Smooth muscle cell (in vitro differentiated cells): ENCODE results near the gene ATF7. TPM values are rescaled to one million over a fixed set of nuclear protein-coding genes. Genes with fewer than 3 reads are reported as not detected.

Source experiments
- DNase-seq: peaks from one replicate; lab custom pipeline; 2025; ENCODE audit not compliant: unreplicated experiment; lab: John Stamatoyannopoulos, UW
- H2AFZ ChIP-seq: fragments of 200-600 bp; sonication (generic); 2 replicates; pipeline ENCODE4 v1.6.0; 2016; ENCODE audit warnings: antibody characterized with exemption, low read depth, mild to moderate bottlenecking
- H3F3A ChIP-seq: fragments of 200-600 bp; sonication (generic); 2 replicates; pipeline ENCODE4 v1.6.0; 2017; ENCODE audit warnings: antibody characterized with exemption, low read depth
- H3K27ac ChIP-seq: fragments of 200-600 bp; sonication (generic); 2 replicates; pipeline ENCODE4 v1.5.1; 2016; ENCODE audit warnings: low read depth, mild to moderate bottlenecking
- H3K27me3 ChIP-seq: fragments of 200-600 bp; sonication (generic); 2 replicates; pipeline ENCODE4 v1.6.1; 2016; ENCODE audit warnings: low read depth, mild to moderate bottlenecking
- H3K36me3 ChIP-seq: fragments of 200-600 bp; sonication (generic); 2 replicates; pipeline ENCODE4 v1.5.1; 2016; ENCODE audit warnings: low read depth
- H3K4me1 ChIP-seq: fragments of 200-600 bp; sonication (generic); 2 replicates; pipeline ENCODE4 v1.5.1; 2016; ENCODE audit warnings: low read depth
- H3K4me2 ChIP-seq: fragments of 200-600 bp; sonication (generic); 2 replicates; pipeline ENCODE4 v1.6.0; 2016; ENCODE audit warnings: mild to moderate bottlenecking
- H3K4me3 ChIP-seq: fragments of 200-600 bp; sonication (generic); 2 replicates; pipeline ENCODE4 v1.5.1; 2016; ENCODE audit warnings: mild to moderate bottlenecking
- H3K79me2 ChIP-seq: fragments of 200-600 bp; sonication (generic); 2 replicates; pipeline ENCODE4 v1.6.0; 2016; ENCODE audit warnings: low read depth, mild to moderate bottlenecking
- H3K9ac ChIP-seq: fragments of 200-600 bp; sonication (generic); 2 replicates; pipeline ENCODE4 v1.6.0; 2016; ENCODE audit warnings: low read depth
- H3K9me3 ChIP-seq: fragments of 200-600 bp; sonication (generic); replicated peaks from 2 replicates; pipeline ENCODE4 v1.5.1; 2016; ENCODE audit warnings: low read depth
- H4K20me1 ChIP-seq: fragments of 200-600 bp; sonication (generic); 2 replicates; pipeline ENCODE4 v1.6.0; 2016; ENCODE audit warnings: low read depth
- WGBS: methylation state at CpG from one replicate; pipeline ENCODE4 v1.1.7; 2016; ENCODE audit warnings: low lambda C conversion rate; 5-methylcytosine and 5-hydroxymethylcytosine counted together
- polyA plus RNA-seq: library from polyadenylated mRNA; unstranded; fragments of >200 nt; fragmentation: Nextera tagmentation; extraction: Ambion mirVana; gene quantifications from 2 replicates; pipeline ENCODE4 v1.2.1, GENCODE V29; 2016
- total RNA-seq: library from RNA; depleted of rRNA; stranded (reverse); fragments of >200 nt; gene quantifications from 2 replicates; pipeline ENCODE4 v1.2.3, GENCODE V29; 2014
- TF ChIP-seq, protein P1 (sequence below): fragments of 200-600 bp; sonication (generic); IDR thresholded peaks from 2 replicates; pipeline ENCODE4 v1.5.1; 2017; ENCODE audit warnings: borderline replicate concordance, mild to moderate bottlenecking, antibody characterized with exemption; ENCODE audit not compliant: insufficient read depth, poor library complexity, severe bottlenecking

ATF7 gene
- total and polyA plus RNA-seq, 2 experiments from 2014 or later = 15.2 to 28.5 TPM

DNA sequence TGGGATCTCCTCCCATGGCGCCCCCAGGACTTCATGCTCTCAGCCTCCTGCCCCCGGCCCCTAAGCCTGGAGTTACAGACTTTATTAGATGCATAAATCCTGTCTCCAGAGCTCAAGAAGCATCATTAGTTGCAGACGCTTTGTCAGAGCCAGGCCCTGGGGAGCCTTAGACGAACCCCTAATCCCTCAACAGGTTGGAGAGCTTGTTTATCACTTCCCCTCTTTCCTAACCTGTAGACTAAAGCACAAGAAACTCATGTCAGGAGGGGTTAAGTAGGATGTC is 118.6 kb downstream of the ATF7 start:
- Histone ChIP-seq H3K9me3 (no peaks in the 10 kb centered on the region), H3K4me3 (no peak overlapping the region), H3K36me3 (no peaks in the 10 kb centered on the region), H3K9ac (no peak overlapping the region), H3K27ac (no peak overlapping the region), H2AFZ (no peak overlapping the region), H3F3A (peaks cover 10% of the 10 kb centered on the region), H3K4me1 (no peaks in the 10 kb centered on the region), H4K20me1 (no peaks in the 10 kb centered on the region), H3K4me2 (no peak overlapping the region), H3K27me3 (no peaks in the 10 kb centered on the region), H3K79me2 (no peaks in the 10 kb centered on the region)
- 82% methylated on average over 4 of the region's 4 CpGs for WGBS
- no peak for DNase-seq
- TF ChIP-seq, protein P1, sequence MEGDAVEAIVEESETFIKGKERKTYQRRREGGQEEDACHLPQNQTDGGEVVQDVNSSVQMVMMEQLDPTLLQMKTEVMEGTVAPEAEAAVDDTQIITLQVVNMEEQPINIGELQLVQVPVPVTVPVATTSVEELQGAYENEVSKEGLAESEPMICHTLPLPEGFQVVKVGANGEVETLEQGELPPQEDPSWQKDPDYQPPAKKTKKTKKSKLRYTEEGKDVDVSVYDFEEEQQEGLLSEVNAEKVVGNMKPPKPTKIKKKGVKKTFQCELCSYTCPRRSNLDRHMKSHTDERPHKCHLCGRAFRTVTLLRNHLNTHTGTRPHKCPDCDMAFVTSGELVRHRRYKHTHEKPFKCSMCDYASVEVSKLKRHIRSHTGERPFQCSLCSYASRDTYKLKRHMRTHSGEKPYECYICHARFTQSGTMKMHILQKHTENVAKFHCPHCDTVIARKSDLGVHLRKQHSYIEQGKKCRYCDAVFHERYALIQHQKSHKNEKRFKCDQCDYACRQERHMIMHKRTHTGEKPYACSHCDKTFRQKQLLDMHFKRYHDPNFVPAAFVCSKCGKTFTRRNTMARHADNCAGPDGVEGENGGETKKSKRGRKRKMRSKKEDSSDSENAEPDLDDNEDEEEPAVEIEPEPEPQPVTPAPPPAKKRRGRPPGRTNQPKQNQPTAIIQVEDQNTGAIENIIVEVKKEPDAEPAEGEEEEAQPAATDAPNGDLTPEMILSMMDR = no peak

DNA sequence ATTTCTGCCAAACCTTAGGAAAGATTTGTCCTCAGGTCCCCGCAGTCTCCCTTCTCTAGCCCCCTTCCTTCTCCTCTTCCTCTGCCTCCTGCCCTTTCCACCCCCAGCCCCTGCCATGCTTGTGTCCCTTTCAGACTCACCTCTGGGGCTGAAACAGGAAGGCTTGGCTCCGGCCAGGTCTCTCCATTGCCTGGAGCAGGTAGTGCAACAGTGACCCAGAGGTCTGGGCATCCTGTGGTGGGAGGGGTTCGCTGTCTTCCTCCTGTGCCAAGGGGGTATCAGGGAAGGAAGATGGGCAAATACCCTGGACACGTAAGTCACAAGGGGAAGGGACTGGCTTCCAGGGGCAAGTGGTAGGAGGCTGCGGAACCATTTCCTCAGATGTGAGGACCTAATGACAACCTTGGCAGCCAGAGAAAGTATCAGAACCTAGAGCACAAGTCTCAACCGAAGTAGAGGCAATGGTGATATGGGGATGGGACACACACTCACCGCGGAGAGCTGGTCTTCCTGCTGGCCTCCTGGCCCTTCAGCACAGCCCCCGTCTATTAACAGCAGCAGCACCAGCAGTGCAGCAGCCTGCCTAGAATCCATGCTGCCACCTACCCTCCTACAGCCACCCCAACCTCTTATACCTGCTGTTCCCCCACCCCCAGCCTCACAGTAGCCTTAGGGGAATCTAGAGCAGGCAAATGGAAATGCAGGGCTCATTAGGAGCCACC is 119.1 kb downstream of the ATF7 start, which contains the start of gene NPFF:
NPFF (minus strand) TSS at position 604 of the 722 bp plus-strand sequence; CDS start at position 594, 10 bp downstream.
- Histone ChIP-seq H3K9me3 (no peaks in the 10 kb centered on the region), H3K27ac (no peak within 1 kb of the TSS), H3F3A (peaks cover 10% of the 10 kb centered on the region), H3K4me2 (no peak within 1 kb of the TSS), H3K27me3 (no peaks in the 10 kb centered on the region), H2AFZ (no peak within 1 kb of the TSS), H3K4me3 (no peak within 1 kb of the TSS), H3K36me3 (no peaks in the 10 kb centered on the region), H3K9ac (no peak within 1 kb of the TSS), H3K79me2 (peaks cover 2% of the 10 kb centered on the region), H3K4me1 (peaks cover 3% of the 10 kb centered on the region), H4K20me1 (no peaks in the 10 kb centered on the region)
- TF ChIP-seq, protein P1 = no peak
- no peak for DNase-seq
- 97% methylated on average over 9 of the region's 9 CpGs for WGBS

DNA sequence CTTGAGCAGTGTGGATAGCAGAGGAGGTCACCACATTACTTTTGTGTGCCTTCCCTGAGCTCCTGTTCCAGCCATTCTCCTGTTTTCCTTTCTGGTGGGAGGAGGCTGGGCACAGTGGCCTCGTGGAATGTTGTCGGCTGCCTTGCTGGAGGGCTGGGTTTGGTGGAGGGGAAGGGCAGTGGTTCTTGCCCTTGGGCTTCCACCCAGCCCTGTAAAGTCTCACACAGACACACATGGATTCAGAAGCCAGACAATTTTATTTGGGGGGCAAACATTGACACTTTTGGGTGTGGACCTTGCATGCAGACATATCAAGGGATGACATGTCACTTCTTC is 119.8 kb downstream of the ATF7 start:
- H2AFZ ChIP-seq = no peak overlapping the region
- H3K36me3 ChIP-seq = no peaks in the 10 kb centered on the region
- no peaks in the 10 kb centered on the region for H4K20me1 ChIP-seq
- H3K9me3 ChIP-seq = no peaks in the 10 kb centered on the region
- no peak overlapping the region for H3K27ac ChIP-seq
- TF ChIP-seq, protein P1 = no peak
- no peak for DNase-seq
- H3K79me2 ChIP-seq = peaks cover 8% of the 10 kb centered on the region
- no peaks in the 10 kb centered on the region for H3K27me3 ChIP-seq
- H3K4me2 ChIP-seq = no peak overlapping the region
- H3F3A ChIP-seq = peaks cover 10% of the 10 kb centered on the region
- H3K4me3 ChIP-seq = no peak overlapping the region
- H3K4me1 ChIP-seq = peaks cover 9% of the 10 kb centered on the region
- WGBS = 70% methylated on average over 2 of the region's 2 CpGs
- no peak overlapping the region for H3K9ac ChIP-seq
